ENCODE results near the gene DYNLT2. TPM values are rescaled to one million over a fixed set of nuclear protein-coding genes. Genes with fewer than 3 reads are reported as not detected.

Gene DYNLT2
- total RNA-seq, 1 experiment from 2014 or later, result 1.8 TPM

GRCh38 chr6:169720207-169720855, 31.0 kb downstream of the DYNLT2 start:
- H3K4me1 ChIP-seq (ENCODE audit: insufficient read depth, low read length), result no peaks in the 10 kb centered on the region
- H3K36me3 Mint-ChIP-seq (ENCODE audit: insufficient read depth in 1 of 3, low read depth in 3 of 3), result peaks cover 5 to 36% (median 30%) of the 10 kb centered on the region in 3 experiments; a peak in 6 of 7 replicates
- no peaks in the 10 kb centered on the region for H4K20me1 ChIP-seq (ENCODE audit: control insufficient read depth, insufficient read depth, insufficient read length)
- H3K4ac ChIP-seq (ENCODE audit: low read depth, low read length), result no peak overlapping the region
- H3K56ac ChIP-seq (ENCODE audit: insufficient read length, low read depth, low read length), result no peak overlapping the region
- no peaks in the 10 kb centered on the region for H3K27me3 ChIP-seq (ENCODE audit: insufficient read depth, low read length)
- DNase-seq, result no peak
- H3K9me3 Mint-ChIP-seq, result no peaks in the 10 kb centered on the region
- peaks cover 14 to 17% of the 10 kb centered on the region in 2 experiments for H3K4me1 Mint-ChIP-seq
- H3K27ac ChIP-seq (ENCODE audit: insufficient read length, low read depth, low read length), result no peak overlapping the region
- no peak overlapping the region for H3K4me3 Mint-ChIP-seq
- no peak overlapping the region for H2AFZ ChIP-seq (ENCODE audit: low read length)
- H3K27me3 Mint-ChIP-seq (ENCODE audit: low read depth), result peaks cover 2% of the 10 kb centered on the region; the same call in 1 of the 2 replicates
- 100% methylated on average over 1 of the region's 3 CpGs for WGBS (ENCODE audit: extremely low coverage, insufficient read length, low lambda C conversion rate)
- no peaks in the 10 kb centered on the region for H3K9me3 ChIP-seq (ENCODE audit: control insufficient read depth, low read depth, low read length)
- H3K79me1 ChIP-seq (ENCODE audit: insufficient read depth, low read depth, low read length, poor library complexity, severe bottlenecking), result peaks cover 7% of the 10 kb centered on the region
- H3T11ph ChIP-seq (ENCODE audit: low read length), result no peak overlapping the region
- H2BK20ac ChIP-seq (ENCODE audit: low read depth, low read length, poor library complexity, severe bottlenecking), result no peak overlapping the region
- peaks cover 17% of the 10 kb centered on the region for H3K23me2 ChIP-seq (ENCODE audit: insufficient read length, low read depth, low read length, poor library complexity, severe bottlenecking)
- TF ChIP-seq CTCF (conservative IDR thresholded peaks at IDR 0.05), result peak; percentile 38; the same call in 2 of the 3 replicates
- no peak overlapping the region for H2BK120ac ChIP-seq (ENCODE audit: low read depth, low read length, poor library complexity, severe bottlenecking)
- no peak overlapping the region for H3K23ac ChIP-seq (ENCODE audit: insufficient read length, low read depth, low read length)
- H3K9ac ChIP-seq (ENCODE audit: extremely low read depth, insufficient read length, low read length), result no peak overlapping the region
- no peak overlapping the region for H4K5ac ChIP-seq (ENCODE audit: insufficient read length, low read depth, low read length)
- H3K14ac ChIP-seq (ENCODE audit: insufficient read depth, low read length), result no peak overlapping the region
- H3K4me2 ChIP-seq (ENCODE audit: insufficient read depth, insufficient read length, low read length), result no peak overlapping the region
- no peak overlapping the region for H4K91ac ChIP-seq (ENCODE audit: insufficient read length, low read depth, low read length)
- no peak overlapping the region for H3K27ac Mint-ChIP-seq
- no peak overlapping the region for H2AK5ac ChIP-seq (ENCODE audit: insufficient read length, low read length)
- no peak overlapping the region for H2BK15ac ChIP-seq (ENCODE audit: low read depth, low read length)
- H2BK5ac ChIP-seq (ENCODE audit: insufficient read length, low read length), result no peak overlapping the region
- no peak overlapping the region for H2BK12ac ChIP-seq (ENCODE audit: insufficient read length, low read depth, low read length)
- H4K8ac ChIP-seq (replicated peaks; ENCODE audit: insufficient read length, low read depth, low read length), result no peak overlapping the region
- H3K79me2 ChIP-seq (ENCODE audit: insufficient read depth, low read length), result peaks cover 4% of the 10 kb centered on the region; the same call in 1 of the 2 replicates
- H3K18ac ChIP-seq (ENCODE audit: insufficient read length, low read depth, low read length), result no peak overlapping the region
